ENCODE data around the gene HDAC4.

DNA sequence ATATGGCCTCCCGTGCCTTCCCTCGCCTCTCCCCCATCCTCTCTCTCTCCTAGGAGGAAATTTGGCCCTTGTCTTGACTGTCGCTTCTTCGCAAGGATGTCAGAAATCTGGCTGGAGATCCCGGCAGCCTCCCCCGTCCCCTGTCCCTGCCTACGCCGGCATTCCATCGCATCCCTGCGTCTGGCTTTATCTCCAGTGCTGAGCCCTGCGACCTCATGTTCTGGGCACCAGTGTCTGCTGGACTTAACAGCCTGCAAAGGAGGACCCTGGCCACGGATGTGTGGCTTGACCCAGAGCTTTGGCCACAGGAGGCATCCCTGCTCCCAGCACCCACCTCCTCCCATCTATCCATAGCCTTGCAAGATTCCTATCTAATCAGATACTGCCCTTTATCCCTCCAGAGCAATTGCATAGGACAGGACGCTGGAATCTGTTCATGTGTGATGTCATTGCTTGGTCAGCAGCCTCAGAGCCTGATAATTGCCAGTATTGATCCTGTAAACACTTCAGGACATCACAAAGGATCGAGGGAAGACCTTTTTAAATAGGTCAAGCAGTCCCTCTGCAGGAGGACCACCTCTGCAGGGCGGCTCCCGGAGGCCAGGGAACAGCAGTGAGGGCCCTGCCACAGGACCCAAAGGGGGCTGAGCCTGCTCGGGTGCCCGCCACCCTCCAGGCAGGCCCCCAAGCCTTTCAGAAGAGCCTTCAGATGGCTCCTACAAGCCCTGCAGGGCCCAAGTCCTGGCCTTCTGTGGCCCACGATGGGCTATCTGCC lies 384.7 kb downstream of the HDAC4 start:
- no peak for TF ChIP-seq EP300 (IDR thresholded peaks at IDR 0.05)
- TF ChIP-seq, protein P1, sequence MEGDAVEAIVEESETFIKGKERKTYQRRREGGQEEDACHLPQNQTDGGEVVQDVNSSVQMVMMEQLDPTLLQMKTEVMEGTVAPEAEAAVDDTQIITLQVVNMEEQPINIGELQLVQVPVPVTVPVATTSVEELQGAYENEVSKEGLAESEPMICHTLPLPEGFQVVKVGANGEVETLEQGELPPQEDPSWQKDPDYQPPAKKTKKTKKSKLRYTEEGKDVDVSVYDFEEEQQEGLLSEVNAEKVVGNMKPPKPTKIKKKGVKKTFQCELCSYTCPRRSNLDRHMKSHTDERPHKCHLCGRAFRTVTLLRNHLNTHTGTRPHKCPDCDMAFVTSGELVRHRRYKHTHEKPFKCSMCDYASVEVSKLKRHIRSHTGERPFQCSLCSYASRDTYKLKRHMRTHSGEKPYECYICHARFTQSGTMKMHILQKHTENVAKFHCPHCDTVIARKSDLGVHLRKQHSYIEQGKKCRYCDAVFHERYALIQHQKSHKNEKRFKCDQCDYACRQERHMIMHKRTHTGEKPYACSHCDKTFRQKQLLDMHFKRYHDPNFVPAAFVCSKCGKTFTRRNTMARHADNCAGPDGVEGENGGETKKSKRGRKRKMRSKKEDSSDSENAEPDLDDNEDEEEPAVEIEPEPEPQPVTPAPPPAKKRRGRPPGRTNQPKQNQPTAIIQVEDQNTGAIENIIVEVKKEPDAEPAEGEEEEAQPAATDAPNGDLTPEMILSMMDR (IDR thresholded peaks at IDR 0.05): no peak
- no peak for TF ChIP-seq POLR2A (IDR thresholded peaks at IDR 0.05; ENCODE audit: low read length)

Measured in A549 (cell line).